ENCODE data around the gene MMP20.

GRCh38 chr11:102643941-102644340 is 18.8 kb upstream of the MMP20 start:
- TF ChIP-seq POLR2AphosphoS5 (IDR thresholded peaks at IDR 0.05) (no peak), CTCF (IDR thresholded peaks at IDR 0.05) (no peak)
